NCI-H2029 treated with DMSO at 0.1 percent for 48 hours (cell line): Measurements from ENCODE around the gene FAM89A.

Experiments
- DNase-seq: peaks from one replicate; lab custom pipeline; 2025; lab: John Stamatoyannopoulos, UW

The FAM89A gene

DNA sequence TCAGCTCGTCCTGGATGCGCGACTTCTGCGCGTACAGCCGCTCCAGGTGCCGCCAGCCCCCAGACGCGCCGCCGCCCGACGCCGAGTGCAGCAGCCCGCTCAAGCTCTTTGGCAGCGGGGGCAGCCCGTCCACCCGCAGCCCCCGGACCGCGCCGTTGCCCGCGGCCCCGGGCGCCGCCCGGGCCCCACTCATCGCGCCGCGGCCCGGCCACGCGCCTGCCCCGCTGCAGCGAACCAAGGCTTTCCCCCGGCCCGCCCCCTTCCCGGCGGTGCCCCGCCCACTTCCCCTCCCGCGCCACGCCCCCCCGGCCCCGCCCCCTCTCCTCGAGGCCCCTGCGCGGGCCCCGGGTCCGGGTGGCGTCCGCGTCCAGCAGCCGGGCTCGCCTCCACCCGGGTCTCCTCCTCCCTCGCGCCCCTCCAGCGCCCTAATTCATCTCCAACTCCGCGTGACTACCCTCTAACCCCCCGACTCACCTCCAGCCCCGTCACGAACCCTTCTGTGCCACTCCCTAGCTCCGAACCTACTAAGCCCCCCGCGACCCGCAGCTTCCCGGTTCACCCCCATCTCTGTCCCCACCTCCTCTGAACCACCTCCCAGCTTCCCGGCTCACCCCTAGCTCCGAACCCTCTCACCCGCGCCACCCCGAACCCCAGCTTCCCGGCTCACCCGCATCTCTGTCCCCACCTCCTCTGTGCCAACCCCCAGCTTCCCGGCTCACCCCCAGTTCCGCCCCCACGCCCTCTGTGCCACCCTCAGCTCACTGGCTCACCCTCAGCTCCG is at the start of gene FAM89A:
Gene FAM89A (minus strand): TSS at position 236 of the 781 bp plus-strand sequence. CDS start 43 bp downstream, at position 193.
- no peak for DNase-seq

DNA sequence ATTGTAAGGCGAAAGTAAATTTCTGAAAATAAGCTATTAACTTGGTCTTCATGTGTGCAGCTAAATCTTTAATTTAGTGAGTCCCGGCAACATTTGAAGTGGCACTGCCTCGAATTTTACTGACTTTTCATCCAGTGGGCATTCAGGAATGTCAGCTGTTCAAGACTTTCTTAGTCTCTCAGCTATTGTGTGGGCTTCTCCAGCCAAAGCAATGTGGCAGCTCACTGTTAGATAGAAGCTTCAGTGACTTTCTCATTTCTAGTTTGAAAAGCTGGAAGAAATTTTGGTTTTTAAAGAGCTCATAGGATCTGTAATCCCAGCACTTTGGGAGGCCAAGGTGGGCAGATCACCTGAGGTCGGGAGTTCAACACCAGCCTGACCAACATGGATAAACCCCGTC is 44.3 kb upstream of the FAM89A start:
- no peak for DNase-seq

DNA sequence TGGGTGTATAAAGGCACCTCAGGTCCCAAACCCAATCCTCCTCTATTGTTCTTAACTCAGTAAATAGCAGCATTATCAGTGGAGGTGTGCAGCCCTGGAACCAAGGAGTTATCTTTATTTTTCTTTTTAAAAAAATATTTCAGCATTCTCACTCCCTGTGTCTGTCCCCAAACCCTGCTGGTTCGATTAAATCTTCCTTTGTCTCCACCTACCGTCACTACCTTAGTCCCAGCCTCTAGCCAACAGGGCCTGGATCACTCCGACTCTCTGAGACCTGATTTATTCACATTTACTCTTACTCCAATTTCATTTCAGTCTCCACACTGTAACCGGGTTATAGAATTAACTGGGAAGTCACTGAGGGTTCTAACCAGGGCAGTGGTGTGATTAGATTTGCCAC is 39.1 kb upstream of the FAM89A start:
- no peak for DNase-seq

DNA sequence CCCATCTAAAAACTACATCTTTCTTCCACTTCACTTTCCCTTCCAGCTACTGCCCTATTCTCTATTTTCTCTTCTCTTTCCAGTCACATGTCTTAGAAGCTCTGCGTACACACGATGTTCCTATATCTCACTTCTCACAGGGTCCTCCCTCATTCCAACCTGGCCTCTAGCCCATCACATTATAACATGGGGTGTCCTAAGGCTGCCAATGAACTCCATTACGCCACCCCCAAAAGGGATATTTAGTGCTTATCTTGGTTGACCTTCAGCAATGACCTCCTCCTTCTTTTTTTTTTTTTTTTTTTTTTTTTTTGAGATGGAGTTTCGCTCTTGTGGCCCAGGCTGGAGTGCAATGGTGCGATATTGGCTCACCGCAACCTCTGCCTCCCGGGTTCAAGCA is 38.2 kb upstream of the FAM89A start:
- no peak for DNase-seq

DNA sequence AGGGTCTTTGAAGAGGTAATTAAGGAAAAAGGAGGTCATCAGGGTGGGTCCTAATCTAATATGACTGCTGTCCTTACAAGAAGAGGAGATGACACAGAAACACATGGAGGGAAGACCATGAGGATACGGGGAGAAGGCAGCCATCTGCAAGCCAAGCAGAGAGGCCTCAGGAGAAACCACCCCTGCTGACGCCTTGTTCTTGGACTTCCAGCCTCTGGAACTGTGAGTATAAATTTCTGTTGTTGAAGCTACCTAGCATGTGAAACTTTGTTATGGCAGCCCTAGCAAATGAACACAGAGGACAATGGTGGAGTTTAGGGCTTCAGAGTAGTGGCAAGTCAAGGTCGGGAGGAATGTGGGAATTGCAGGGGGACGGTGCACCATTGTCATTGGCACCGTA is 36.7 kb upstream of the FAM89A start:
- no peak for DNase-seq

DNA sequence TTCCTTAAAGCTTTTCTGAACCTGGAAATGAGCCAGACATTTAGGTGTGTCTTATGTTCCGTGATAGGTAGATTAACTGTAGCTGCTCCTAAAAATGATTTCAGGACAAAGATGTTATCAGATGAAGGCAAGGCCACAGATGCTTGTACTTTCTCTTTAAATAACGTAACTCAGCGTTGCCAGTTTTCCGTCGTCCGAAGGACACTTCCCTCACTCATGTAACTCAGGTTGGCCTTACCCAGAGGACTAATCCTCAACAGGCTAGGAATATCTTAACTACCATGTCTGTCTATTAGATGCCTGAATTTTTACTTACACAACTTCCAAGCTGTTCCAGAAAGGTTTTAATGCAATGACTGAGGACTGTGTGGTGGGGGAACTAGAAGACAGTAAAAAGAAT is 35.4 kb upstream of the FAM89A start:
- DNase-seq = no peak

DNA sequence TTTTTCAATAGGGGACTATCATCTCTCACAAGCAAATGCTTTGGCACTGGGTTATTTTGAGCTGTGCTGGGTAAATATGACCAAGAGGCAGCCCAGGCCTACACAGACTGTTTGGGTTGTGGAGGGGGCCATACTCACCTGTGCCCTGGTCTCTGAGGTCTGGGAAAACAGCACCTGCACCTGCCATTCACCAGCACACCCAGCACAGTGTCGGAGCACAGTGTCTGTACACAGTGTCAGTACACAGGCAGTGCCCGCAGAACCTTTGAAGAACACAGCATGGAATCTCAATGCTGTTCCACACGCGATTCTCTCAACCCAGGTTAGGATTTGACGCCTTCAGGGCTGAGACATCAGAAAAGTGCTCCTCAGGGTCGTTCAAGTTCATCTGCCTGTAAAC is 35.0 kb upstream of the FAM89A start:
- DNase-seq = no peak

DNA sequence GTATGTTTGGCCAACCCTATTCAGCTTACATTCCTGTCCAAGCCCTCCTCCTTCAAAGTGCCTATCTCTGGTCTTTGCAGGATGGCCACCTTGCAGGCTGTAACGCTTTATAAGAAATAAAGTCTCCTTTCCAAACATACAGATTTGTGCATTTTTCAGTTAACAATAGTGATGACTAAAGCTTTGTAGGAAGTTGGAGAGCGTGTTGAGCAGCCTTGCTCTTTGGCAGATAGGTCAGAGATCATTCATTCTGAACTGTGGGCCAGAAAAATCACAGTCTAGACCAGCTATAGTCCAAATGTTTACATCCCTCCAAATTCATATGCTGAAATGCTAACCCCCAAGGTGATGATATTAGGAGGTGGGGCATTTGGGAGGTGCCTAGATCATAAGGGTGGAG is 34.0 kb upstream of the FAM89A start:
- DNase-seq = no peak

DNA sequence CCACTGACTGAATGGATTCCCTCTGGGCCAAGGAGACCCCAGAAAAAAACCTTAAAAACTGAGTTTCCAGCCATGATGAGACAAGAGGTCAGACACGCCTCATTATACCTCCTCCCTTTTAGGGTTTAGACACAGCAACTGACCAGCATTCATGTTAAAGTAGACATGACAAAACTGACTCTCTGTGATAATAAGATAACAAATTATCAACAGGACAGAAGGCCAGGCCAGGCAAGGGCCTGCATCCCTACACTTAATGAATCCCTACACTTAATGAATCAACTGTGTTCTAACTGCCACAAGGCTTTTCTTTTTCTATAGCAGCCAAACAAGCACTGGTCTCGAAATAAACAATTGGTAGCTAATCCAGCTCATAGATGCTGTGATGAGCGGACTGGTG is 33.3 kb upstream of the FAM89A start:
- DNase-seq = no peak

DNA sequence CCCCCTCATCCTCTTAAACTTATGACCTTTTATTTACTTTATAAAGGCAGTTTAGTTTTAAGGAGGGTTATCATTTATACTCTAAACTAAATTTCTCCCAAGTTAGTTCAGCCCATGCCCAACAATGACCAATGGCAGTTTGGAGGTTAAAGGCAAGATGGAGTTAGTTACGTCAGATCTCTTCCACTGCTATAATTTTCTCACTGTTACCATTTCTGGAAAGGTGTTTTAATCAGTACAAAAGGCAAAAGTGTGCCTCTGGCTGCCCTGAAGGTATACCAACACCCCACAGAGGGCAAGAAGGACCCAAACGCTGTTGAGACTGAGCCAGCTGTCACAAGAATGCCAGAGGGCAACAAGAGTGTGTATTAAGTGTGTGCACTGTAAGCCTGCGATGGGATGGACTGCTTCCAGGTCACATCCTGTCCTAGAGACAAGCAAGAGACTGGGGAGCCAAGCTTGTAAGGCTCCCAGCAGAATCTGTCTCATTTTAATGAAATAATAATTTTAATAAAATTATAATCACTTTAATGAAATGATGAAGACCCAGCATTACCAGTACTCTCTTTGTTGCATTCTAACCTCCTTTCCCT is 32.5 kb upstream of the FAM89A start:
- no peak for DNase-seq

DNA sequence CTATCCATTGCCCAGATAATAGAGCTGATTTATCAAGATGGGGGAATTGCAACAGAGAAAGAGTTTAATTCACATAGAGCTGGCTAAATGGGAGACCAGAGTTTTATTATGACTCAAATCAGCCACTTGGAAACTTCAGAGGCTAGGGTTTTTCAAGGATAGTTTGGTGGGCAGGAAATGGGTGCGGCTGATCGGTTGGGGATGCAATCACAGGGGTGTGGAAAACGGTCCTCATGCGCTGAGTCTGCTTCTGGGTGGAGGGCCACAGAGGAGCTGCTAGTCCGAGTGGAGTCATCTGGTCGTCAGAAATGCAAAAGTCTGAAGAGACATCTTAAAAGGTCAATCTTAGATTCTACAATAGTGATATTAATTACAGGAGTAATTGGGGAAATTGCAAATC is 32.0 kb upstream of the FAM89A start:
- no peak for DNase-seq

DNA sequence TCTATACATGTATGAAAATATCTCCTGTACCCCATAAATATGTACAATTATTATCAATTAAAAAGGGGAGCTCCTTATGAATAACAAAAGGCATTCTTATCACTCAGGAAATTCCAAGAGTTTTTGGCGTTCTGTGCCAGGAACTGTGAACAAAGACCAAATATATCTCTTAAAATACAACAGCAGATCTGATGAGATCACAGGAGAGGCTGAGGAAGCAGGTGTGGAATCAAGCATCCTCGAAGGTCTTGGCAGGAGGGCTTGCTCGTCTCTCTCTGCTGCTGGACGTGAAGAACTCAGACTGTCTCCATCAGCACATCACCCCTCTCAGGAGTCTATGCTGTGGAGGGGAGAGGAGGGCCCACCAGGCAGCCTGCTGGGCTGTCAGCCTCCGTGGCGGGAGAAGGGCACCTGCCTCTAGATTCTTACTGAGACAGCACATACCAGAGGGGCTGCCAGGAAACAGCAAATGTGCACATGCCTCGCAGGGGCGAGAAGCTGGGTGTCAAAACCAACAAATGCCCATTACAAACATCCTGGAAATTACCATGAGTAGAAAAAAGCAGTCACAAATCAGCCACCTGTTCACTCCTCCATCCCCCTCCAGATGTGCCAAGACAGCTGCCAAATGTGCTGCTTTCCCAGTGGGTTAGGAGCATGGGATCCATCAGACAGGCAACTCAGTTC is 30.8 kb upstream of the FAM89A start:
- DNase-seq = no peak

DNA sequence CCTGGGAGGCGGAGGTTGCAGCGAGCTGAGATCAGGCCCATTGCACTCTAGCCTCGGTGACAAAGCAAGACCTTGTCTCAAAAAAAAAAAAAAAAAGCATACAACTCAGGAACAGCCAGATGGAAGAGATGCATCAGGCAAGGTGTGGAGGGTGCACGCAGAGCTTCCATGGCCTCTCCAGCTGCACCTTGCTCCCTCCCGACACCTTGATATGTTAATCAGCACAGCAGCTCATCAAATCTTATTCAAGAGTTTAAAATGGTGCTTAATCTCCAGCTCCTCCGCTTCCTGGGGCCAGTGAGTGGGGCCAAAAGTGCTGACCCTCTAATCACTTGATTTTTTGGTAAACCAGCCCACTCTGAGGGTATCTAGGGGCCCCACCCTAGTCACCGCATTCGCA is 29.3 kb upstream of the FAM89A start:
- no peak for DNase-seq

DNA sequence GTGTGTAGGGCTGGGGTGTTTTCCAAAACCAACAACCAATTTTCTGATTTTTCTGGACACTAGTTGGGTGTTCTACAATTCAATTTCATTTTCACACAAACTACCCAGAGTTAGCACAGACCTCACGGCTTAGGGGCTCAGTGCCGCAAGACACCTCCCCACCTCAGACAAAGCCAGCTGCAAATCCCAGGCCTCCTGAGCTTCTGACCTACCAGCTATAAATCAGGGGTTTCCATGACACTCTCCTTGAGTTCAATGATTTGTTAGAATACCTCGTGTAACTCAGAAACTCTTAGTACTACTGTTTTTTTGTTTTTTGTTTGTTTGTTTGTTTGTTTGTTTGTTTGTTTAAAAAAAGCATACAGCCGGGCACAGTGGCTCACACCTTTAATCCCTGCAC is 28.7 kb upstream of the FAM89A start:
- DNase-seq = no peak

DNA sequence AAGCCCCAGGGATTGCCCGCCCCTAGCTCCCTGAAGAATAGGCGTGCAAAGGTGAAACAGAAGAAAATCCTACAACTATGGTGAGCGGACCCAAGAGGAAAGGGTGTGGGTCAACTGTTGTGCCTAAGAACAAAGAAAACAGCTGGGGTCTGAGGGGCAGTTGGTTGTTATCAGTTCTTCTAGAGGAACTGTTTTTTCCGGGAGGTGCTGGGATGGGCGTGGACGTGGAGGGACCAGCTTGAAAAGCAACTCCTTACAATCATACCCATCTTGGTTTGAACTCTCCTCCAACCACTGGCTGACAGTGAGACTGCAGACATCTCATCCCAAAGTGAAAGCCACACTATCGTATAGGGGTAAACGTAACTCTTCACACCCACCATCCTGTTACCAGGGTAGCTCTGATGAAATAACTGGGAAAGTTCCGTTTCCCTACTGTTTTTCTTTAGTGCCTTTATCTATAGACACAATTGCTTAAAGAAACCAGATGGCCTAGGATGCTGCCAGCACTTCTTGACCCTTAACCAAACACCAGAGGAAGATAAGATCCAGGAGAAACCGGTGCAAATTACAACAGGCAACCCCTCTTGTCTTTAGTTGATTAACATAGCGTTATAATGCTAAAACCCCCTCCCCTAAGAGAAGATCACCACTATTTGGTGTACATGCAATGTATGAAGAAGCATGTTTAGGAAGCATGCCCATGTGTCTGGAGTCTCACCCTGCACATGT is 25.6 kb upstream of the FAM89A start:
- DNase-seq = no peak

DNA sequence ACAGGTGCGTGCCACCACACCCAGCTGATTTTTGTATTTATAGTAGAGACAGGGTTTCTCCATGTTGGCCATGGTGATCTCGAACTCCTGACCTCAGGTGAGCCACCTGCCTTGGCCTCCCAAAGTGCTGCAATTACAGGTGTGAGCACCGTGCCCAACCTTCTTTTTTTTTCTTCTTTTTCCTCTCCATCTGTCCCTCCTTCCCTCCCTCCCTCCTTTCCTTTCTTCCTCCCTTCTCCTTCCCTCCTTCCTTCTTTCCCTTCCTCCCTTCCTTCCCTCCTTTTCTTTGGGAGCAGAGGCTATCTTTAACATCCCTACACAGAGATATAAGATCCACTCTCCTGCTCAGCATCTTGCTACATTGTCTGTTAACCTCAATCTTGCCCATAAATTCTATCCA is 24.4 kb upstream of the FAM89A start:
- DNase-seq = no peak

DNA sequence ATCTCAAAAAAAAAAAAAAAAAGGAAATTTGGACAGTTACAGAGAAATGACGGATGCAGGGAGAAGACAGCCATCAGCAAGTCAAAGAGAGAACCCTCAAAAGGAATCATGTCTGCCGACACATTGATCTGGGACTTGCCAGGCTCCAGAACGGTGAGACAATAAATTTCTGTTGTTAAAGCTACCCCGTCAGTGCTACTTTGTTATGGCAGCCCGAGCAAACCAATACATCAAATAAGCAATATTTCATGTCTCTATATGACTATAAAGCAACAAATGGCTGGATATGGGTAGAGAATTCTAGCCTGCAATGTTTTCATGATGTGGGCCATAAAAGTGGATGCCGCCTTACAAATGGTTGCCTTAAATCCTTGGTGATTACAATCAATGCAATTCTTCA is 23.3 kb upstream of the FAM89A start:
- no peak for DNase-seq

DNA sequence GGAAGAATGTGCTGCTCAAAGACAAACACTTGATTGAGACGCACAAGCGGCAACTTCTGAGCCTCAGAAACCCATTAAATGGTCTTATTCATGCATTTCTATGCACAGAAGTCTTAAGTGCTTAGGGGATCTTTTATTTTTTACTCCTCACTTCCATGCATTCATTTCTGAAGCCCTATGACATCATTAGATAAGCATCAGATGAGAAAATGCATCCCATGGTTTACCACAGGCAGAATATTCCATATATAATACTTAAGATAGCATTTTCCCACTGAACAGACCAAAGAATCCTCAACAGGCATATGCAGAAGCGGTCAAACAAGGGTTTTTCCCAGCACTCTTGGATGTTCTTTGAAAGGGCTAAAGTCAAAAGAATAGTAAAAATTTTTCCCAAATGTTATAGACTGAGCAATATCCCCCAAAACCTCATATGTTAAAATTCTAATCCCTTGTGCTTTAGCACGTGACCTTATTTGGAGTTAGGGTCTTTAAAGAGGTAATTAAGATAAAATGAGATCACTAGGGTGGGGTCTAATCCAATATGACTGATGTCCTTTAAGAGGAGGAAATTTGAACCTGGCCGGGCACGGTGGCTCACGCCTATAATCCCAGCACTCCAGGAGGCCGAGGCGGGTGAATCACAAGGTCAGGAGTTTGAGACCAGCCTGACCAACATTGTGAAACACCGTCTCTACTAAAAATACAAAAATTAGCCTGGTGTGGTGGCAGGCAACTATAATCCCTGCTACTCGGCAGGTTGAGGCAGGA is 22.6 kb upstream of the FAM89A start:
- DNase-seq = no peak

DNA sequence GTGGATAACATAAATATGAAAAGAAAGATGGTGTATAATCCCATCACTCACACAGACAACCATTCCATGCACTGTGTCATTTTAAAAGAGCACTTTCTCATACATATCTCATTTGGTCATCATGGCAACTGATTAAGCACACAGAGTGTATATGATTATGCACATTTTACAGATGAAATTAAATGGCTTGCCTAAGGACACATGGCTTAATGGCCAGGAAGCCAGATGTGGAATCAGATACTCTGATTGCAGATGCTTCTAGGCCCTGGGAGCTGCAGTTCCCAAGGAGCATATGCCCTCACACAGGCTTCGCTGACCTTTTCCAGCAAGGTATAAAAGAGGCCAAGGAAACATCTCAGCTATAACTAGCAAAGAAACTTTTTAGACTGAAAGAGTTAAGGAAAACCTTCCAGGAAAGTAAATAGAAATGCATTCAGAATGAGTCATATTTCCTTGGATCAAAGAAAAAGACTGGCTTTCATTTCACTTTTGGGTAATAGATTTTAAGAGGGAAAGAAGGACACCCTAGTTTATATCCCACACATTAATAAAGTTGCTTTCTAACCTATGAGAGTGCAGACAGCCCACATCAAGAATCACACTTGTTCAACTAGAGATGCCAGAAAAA is 19.6 kb upstream of the FAM89A start:
- no peak for DNase-seq

DNA sequence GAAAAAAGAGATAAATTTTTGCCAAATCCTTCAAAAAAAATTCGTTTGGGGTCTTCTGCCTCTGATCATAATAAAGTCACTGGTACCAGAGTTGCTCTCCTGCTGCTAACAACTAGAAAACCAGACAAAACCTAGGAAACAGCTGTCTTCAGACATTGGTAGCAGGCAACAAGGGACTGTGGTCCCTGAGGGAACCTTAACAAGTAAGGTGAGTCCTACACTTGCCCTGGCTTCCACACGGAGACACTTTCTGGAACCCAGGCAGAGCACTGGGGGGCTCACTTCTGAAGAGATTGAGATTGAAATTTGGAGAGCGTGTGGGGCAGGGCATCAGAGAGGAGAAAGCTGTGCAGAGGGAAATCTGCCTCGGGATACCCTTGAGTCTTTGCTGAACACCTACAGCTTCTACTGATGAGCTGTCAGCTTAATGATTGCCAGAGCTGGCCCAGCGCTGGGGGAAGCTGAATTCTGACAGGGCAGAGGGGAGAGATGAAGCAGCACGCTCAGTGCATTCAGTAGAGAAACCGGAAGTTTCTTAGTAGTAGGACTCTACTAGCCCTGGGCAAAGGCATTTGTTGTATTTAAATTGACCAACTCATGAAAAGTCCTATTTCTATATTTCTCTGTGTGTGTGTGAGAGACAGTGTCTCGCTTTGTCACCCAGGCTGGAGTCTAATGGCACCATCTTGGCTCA is 18.5 kb upstream of the FAM89A start:
- DNase-seq = no peak

DNA sequence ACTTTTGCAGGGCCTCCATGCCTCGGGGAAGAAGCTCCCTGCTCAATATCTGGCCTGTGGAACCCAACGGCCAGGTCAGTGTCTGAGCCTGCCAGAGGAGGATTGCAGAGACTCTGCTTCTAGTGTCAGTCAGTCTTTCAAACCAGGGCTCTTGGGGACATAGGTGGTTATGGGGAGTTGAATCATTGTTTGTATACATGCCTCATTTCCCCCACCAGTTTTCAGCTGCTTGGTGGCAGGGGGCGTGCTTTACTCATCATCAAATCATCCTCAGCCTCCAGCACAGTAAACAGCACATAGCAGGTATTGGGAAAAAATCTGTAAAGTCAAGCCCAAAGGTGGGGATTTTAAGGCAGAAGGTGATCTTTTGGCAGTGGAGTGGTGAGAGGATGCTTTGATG is 17.4 kb upstream of the FAM89A start:
- no peak for DNase-seq
